Tibial artery (tissue), 4 donors: ENCODE measurements around the gene KNG1.

Source experiments
- DNase-seq, 2 donors: peaks; one replicate each; pipeline ENCODE4 v3.0.0-alpha.2; 2019
- H3K27ac ChIP-seq, 2 donors: fragments of 200-600 bp; sonication (generic) in 1 of 2; 1 replicate in 1 of 2; 2 replicates in 1 of 2; pipeline ENCODE4 v1.5.1; 2018 to 2019; ENCODE audit warnings: mild to moderate bottlenecking in 1 of 2
- H3K27me3 ChIP-seq, 2 donors: fragments of 200-600 bp; sonication (generic) in 1 of 2; one replicate each; pipeline versions ENCODE4 v1.5.1 to v1.6.0; 2016 to 2019
- H3K36me3 ChIP-seq, 3 donors: fragments of 200-600 bp; sonication (generic) in 2 of 3; one replicate each; pipeline ENCODE4 v1.5.1; 2016 to 2019; ENCODE audit warnings: mild to moderate bottlenecking in 2 of 3
- H3K4me1 ChIP-seq, 4 donors: fragments of 200-600 bp; sonication (generic) in 2 of 4; 1 replicate in 3 of 4; 2 replicates in 1 of 4; pipeline ENCODE4 v1.5.1; 2016 to 2019
- H3K4me3 ChIP-seq, 2 donors: fragments of 200-600 bp; sonication (generic) in 1 of 2; 1 replicate in 1 of 2; 2 replicates in 1 of 2; pipeline ENCODE4 v1.5.1; 2018 to 2019; ENCODE audit warnings: mild to moderate bottlenecking in 2 of 2
- H3K9me3 ChIP-seq, 3 donors: fragments of 200-600 bp; sonication (generic) in 1 of 3; one replicate each; pipeline ENCODE4 v1.5.1; 2016 to 2019
- intact Hi-C: fragments of 100-400 bp; cut with DNase I; formaldehyde crosslinking; loops from one replicate; pipeline ENCODE4 v1.15.0; 2023; ENCODE audit warnings: low total_unique reads
- TF ChIP-seq, protein P1 (sequence below), 2 experiments: fragments of 200-600 bp in 1 of 2; fragments of 450-650 bp in 1 of 2; IDR thresholded peaks; one replicate each; pipeline ENCODE4 v1.5.1; 2017 to 2019; ENCODE audit warnings: antibody characterized with exemption in 2 of 2, mild to moderate bottlenecking in 1 of 2, moderate library complexity in 1 of 2

Gene KNG1

DNA sequence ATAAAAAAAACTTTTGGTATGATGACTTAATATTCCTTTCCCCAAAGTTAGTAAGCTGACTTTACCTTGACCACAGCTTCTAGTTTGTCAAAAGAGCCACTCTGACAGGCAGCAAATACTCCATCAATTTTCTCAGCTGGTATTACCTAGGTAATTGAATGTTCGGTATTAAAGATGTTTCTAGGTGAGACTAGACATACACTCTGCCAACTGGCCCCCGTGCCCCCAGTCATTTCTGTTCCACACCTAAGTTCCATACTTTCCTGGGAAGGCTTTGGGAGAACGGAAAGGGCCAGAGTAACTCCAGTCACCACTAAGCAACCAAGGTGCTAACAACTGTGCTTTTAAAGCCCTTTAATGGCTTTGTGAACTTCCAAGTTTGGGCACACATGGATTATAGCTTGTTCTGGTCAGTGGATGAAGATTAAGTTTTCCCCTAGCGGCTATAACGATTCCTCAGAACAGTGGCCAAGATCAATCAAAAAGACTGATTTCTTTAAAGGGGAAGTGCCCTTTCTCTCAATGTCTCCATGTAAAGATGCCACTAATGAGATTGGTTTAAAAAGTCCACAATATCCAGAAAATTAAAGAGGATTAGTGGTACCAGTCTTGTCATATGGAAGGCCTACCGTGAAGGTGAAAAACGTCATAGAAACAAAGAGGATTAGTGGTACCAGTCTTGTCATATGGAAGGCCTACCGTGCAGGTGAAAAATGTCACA lies 73.3 kb downstream of the KNG1 start:
- intact Hi-C loops = no loop called here
- peaks cover 44 to 63% (median 57%) of the 10 kb centered on the region in 3 donors for H3K36me3 ChIP-seq
- no peaks in the 10 kb centered on the region for H3K9me3 ChIP-seq
- H3K27me3 ChIP-seq = no peaks in the 10 kb centered on the region
- H3K27ac ChIP-seq = no peak overlapping the region
- TF ChIP-seq, protein P1, sequence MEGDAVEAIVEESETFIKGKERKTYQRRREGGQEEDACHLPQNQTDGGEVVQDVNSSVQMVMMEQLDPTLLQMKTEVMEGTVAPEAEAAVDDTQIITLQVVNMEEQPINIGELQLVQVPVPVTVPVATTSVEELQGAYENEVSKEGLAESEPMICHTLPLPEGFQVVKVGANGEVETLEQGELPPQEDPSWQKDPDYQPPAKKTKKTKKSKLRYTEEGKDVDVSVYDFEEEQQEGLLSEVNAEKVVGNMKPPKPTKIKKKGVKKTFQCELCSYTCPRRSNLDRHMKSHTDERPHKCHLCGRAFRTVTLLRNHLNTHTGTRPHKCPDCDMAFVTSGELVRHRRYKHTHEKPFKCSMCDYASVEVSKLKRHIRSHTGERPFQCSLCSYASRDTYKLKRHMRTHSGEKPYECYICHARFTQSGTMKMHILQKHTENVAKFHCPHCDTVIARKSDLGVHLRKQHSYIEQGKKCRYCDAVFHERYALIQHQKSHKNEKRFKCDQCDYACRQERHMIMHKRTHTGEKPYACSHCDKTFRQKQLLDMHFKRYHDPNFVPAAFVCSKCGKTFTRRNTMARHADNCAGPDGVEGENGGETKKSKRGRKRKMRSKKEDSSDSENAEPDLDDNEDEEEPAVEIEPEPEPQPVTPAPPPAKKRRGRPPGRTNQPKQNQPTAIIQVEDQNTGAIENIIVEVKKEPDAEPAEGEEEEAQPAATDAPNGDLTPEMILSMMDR (IDR thresholded peaks at IDR 0.05) = no peak
- H3K4me3 ChIP-seq = no peak overlapping the region
- DNase-seq = no peak
- peaks cover 0 to 39% (median 26%) of the 10 kb centered on the region in 4 donors for H3K4me1 ChIP-seq
